Keratinocyte (primary cell): ENCODE data around the gene ZNF236. TPM values are rescaled to one million over a fixed set of nuclear protein-coding genes. Genes with fewer than 3 reads are reported as not detected.

Source experiments
- DNase-seq: peaks from one replicate; pipeline ENCODE4 v3.0.0-alpha.2; 2011; ENCODE audit warnings: low read depth, missing footprints, low spot score
- FAIRE-seq: peaks from 2 replicates; lab custom pipeline; 2011; peaks lifted over from hg19 to GRCh38; lab: Jason Lieb, UNC
- H2AFZ ChIP-seq: 2 replicates; pipeline ENCODE4 v1.6.0; 2012; ENCODE audit warnings: low read length, control low read depth, inconsistent platforms; ENCODE audit not compliant: control insufficient read depth
- H3K27ac ChIP-seq: 2 replicates; pipeline ENCODE4 v1.5.1; 2011; ENCODE audit warnings: low read length; ENCODE audit not compliant: control insufficient read depth, insufficient read depth
- H3K27me3 ChIP-seq: 3 replicates; pipeline ENCODE4 v1.6.0; 2011; ENCODE audit warnings: low read length; ENCODE audit not compliant: control insufficient read depth, insufficient read depth; ENCODE audit errors: extremely low read depth
- H3K36me3 ChIP-seq, 2 experiments: 2 replicates in 1 of 2; 3 replicates in 1 of 2; pipeline ENCODE4 v1.5.1; 2011; ENCODE audit warnings: low read length in 2 of 2, mild to moderate bottlenecking in 1 of 2; ENCODE audit not compliant: control insufficient read depth in 2 of 2, insufficient read depth in 2 of 2; ENCODE audit errors: extremely low read depth in 1 of 2
- H3K4me1 ChIP-seq: 3 replicates; pipeline ENCODE4 v1.5.1; 2011; ENCODE audit warnings: low read length; ENCODE audit not compliant: control insufficient read depth, insufficient read depth; ENCODE audit errors: extremely low read depth
- H3K4me2 ChIP-seq: 3 replicates; pipeline ENCODE4 v1.6.0; 2011; ENCODE audit warnings: low read depth, low read length; ENCODE audit not compliant: control insufficient read depth, insufficient read depth; ENCODE audit errors: extremely low read depth
- H3K4me3 ChIP-seq, 3 experiments: fragments of 200-600 bp in 1 of 3; sonication (generic) in 1 of 3; 2 replicates in 2 of 3; 3 replicates in 1 of 3; pipeline ENCODE4 v1.5.1; 2011 to 2016; ENCODE audit warnings: low read length in 3 of 3, mild to moderate bottlenecking in 3 of 3, control low read depth in 2 of 3, inconsistent platforms in 1 of 3, low read depth in 1 of 3, mixed read lengths in 1 of 3, mixed run types in 1 of 3, moderate library complexity in 1 of 3; ENCODE audit not compliant: control insufficient read depth in 2 of 3, insufficient read depth in 2 of 3; ENCODE audit errors: extremely low read depth in 1 of 3
- H3K79me2 ChIP-seq: 2 replicates; pipeline ENCODE4 v1.6.0; 2012; ENCODE audit warnings: low read length; ENCODE audit not compliant: control insufficient read depth, insufficient read depth
- H3K9ac ChIP-seq: 3 replicates; pipeline ENCODE4 v1.6.0; 2011; ENCODE audit warnings: low read length; ENCODE audit not compliant: control insufficient read depth, insufficient read depth; ENCODE audit errors: extremely low read depth
- H3K9me1 ChIP-seq: 3 replicates; pipeline ENCODE4 v1.6.0; 2011; ENCODE audit warnings: low read length; ENCODE audit not compliant: control insufficient read depth, insufficient read depth; ENCODE audit errors: extremely low read depth
- H3K9me3 ChIP-seq: 2 replicates; pipeline ENCODE4 v1.5.1; 2012; ENCODE audit warnings: low read depth, low read length; ENCODE audit not compliant: control insufficient read depth
- H4K20me1 ChIP-seq: 3 replicates; pipeline ENCODE4 v1.6.0; 2011; ENCODE audit warnings: low read length; ENCODE audit not compliant: control insufficient read depth, insufficient read depth; ENCODE audit errors: extremely low read depth
- EZH2 ChIP-seq: IDR thresholded peaks from one replicate; pipeline ENCODE4 v1.6.1; 2012; ENCODE audit warnings: inconsistent platforms, mild to moderate bottlenecking, low read length, moderate library complexity
- dilution Hi-C: fragments of 300-500 bp; cut with MboI; formaldehyde crosslinking; loops from one replicate; pipeline ENCODE4 v1.7.0; 2020; ENCODE audit warnings: low sequenced_read_pairs; ENCODE audit not compliant: extremely low pct_ligation_motif_present
- polyA plus RNA-seq, 5 experiments: library from polyadenylated mRNA; depleted of rRNA in 3 of 5; stranded (reverse) in 3 of 5; stranded (forward) in 1 of 5; unstranded in 1 of 5; fragments of >200 nt; gene quantifications; 1 replicate in 1 of 5; 2 replicates in 3 of 5; 3 replicates in 1 of 5; pipeline versions ENCODE4 v1.2.1 to v1.2.3, GENCODE V29; 2011 to 2012; ENCODE audit warnings: missing spikeins in 2 of 5, low read depth in 1 of 5, low replicate concordance in 1 of 5
- TF ChIP-seq, protein P1 (sequence below), 3 experiments: IDR thresholded peaks in 1 of 3; conservative IDR thresholded peaks in 1 of 3; optimal IDR thresholded peaks in 1 of 3; 2 replicates in 2 of 3; 3 replicates in 1 of 3; pipeline versions ENCODE3 to v1.5.1; 2011; ENCODE audit warnings: low read length in 3 of 3, mild to moderate bottlenecking in 3 of 3, moderate library complexity in 2 of 3, control low read depth in 1 of 3, inconsistent platforms in 1 of 3; ENCODE audit not compliant: insufficient read depth in 2 of 3; ENCODE audit errors: extremely low read depth in 1 of 3

ZNF236 gene
- polyA plus RNA-seq, 1 donor (not counting 4 experiments of a cell fraction or from before 2014, with no cell fraction given): 4.5 TPM

GRCh38 chr18:76977684-76978232 lies 155.4 kb downstream of the ZNF236 start:
- Histone ChIP-seq H3K79me2 (no peaks in the 10 kb centered on the region), H2AFZ (no peak overlapping the region), H3K9me1 (no peaks in the 10 kb centered on the region), H3K27me3 (no peaks in the 10 kb centered on the region), H4K20me1 (no peaks in the 10 kb centered on the region), H3K9me3 (no peaks in the 10 kb centered on the region), H3K9ac (no peak overlapping the region), H3K36me3 (peaks cover 0 to 1% of the 10 kb centered on the region in 2 experiments), H3K4me3 (no peak overlapping the region), H3K4me2 (no peak overlapping the region), H3K27ac (no peak overlapping the region), H3K4me1 (peaks cover 6% of the 10 kb centered on the region)
- dilution Hi-C loops: no loop called here
- DNase-seq (no peak), FAIRE-seq (no peak)
- TF ChIP-seq, protein P1, sequence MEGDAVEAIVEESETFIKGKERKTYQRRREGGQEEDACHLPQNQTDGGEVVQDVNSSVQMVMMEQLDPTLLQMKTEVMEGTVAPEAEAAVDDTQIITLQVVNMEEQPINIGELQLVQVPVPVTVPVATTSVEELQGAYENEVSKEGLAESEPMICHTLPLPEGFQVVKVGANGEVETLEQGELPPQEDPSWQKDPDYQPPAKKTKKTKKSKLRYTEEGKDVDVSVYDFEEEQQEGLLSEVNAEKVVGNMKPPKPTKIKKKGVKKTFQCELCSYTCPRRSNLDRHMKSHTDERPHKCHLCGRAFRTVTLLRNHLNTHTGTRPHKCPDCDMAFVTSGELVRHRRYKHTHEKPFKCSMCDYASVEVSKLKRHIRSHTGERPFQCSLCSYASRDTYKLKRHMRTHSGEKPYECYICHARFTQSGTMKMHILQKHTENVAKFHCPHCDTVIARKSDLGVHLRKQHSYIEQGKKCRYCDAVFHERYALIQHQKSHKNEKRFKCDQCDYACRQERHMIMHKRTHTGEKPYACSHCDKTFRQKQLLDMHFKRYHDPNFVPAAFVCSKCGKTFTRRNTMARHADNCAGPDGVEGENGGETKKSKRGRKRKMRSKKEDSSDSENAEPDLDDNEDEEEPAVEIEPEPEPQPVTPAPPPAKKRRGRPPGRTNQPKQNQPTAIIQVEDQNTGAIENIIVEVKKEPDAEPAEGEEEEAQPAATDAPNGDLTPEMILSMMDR (optimal IDR thresholded peaks at IDR 0.05 in 1 of 3, IDR thresholded peaks at IDR 0.05 in 1 of 3, conservative IDR thresholded peaks at IDR 0.05 in 1 of 3; ENCODE audit: extremely low read depth in 1 of 3, insufficient read depth in 2 of 3, low read length in 3 of 3): no peak

GRCh38 chr18:76978616-76979015 lies 156.3 kb downstream of the ZNF236 start:
- no peak for FAIRE-seq

More at GRCh38 chr18:76978616-76979015, 156.3 kb downstream of the ZNF236 start:
- Histone ChIP-seq H3K27ac (no peak overlapping the region), H3K9ac (no peak overlapping the region), H3K4me1 (peaks cover 3% of the 10 kb centered on the region), H3K4me2 (no peak overlapping the region), H3K4me3 (no peak overlapping the region), H2AFZ (no peak overlapping the region), H3K9me3 (no peaks in the 10 kb centered on the region), H3K79me2 (no peaks in the 10 kb centered on the region), H3K36me3 (peaks cover 0 to 1% of the 10 kb centered on the region in 2 experiments), H3K9me1 (no peaks in the 10 kb centered on the region), H3K27me3 (no peaks in the 10 kb centered on the region), H4K20me1 (no peaks in the 10 kb centered on the region)
- TF ChIP-seq, protein P1 (optimal IDR thresholded peaks at IDR 0.05 in 1 of 3, IDR thresholded peaks at IDR 0.05 in 1 of 3, conservative IDR thresholded peaks at IDR 0.05 in 1 of 3; ENCODE audit: extremely low read depth in 1 of 3, insufficient read depth in 2 of 3, low read length in 3 of 3): no peak
- TF ChIP-seq EZH2: no peak
- dilution Hi-C loops: no loop called here
- DNase-seq: no peak
